NAMALWA (cell line): ENCODE results near the gene ELMOD1.
A peak's percentile ranks its signal among the peaks of the same experiment; 100 is the strongest.
"Not testable (repeated sequence)": the region's sequence is repeated elsewhere in the genome, so short reads cannot be mapped to it uniquely, and the experiment has no call there.

Experiments used
- DNase-seq: peaks from one replicate; pipeline ENCODE4 v3.0.0-alpha.2; 2015; ENCODE audit warnings: low spot score

The ELMOD1 gene

DNA sequence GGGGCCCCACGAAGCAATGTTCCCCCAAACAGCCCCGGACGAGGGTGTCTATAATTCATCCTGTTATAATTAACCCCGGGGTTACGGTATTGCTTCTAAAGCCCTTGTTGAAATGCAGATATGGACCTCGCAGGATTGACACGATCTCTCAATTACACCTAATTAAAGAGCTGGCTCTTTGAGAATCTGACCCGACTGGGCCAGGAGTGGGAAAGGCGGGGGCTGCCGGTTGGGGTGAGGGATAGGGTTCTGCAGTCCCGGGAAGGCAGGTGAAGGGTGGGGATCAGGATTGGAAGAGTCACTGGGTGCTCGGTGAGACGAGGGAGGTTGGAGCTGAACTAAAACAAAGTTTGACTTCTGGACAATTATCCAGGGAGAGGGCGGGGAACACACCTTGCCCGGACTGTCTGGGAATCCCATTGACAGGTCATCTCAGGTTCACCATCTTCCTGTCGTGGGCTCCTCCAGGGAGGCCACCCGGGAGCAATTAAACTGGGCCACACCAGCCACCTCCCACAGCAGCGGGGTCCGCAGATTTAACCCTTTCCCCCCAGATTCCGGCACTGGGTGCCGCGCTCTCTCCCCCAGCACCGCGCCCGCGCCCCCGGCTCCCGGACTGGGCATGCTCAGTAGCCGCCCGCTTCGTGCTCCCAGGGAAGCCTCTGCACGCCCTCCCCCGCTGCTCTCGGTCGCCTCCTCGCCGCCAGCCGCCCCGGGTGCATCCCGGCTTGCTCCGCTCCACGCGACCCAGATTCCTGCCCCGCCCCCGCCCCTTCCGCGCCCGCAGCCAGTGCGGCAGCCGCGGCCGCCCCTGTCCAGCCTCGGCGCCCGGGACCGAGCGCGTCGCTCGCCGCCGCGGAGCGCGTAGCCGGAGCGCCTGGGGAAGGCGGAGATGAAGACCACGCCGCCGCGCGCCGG is at the start of gene ELMOD1:
ELMOD1 (plus strand) TSS at position 688 of the 918 bp plus-strand sequence. CDS start 27,043 bp downstream, outside the sequence.
- DNase-seq = no peak

DNA sequence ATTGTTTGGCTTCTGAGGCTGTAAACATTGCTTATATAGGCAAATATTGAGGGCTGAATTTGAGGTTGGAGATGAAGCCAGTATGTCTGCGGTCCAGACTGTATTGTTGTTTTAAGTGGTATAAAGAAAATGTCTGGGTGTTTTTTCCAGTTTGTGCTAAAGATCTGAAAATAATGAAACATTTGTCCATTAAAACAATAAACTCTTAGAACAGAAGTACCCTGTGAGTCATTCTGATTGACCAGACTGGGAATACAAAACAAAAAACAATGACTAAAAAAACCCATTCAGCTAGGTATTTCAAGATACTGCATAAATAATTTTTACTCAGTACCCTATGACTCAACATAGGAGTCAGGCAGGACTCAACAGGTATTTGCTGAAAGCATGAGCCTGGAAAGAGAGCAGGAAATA is 45.8 kb upstream of the ELMOD1 start:
- no peak for DNase-seq

DNA sequence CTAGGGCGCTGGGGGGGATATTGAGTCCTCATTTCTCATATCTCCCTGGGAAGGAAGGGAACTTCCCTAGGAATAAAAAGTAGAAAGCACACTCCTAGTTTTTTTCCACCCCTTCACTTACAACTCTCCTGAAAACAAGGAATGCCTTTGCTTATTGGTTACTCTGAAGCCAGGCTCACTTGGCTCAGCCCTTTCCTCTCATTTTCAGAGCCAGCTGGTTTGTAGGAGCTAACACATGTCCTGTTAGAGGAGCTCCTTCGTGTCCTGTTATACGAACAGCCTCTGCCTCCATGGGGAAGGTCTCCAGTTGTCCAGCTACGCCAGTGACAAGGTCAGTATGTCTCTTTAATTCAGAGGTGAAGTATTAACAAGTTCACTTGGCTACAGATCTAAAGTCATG is 43.0 kb upstream of the ELMOD1 start:
- no peak for DNase-seq

DNA sequence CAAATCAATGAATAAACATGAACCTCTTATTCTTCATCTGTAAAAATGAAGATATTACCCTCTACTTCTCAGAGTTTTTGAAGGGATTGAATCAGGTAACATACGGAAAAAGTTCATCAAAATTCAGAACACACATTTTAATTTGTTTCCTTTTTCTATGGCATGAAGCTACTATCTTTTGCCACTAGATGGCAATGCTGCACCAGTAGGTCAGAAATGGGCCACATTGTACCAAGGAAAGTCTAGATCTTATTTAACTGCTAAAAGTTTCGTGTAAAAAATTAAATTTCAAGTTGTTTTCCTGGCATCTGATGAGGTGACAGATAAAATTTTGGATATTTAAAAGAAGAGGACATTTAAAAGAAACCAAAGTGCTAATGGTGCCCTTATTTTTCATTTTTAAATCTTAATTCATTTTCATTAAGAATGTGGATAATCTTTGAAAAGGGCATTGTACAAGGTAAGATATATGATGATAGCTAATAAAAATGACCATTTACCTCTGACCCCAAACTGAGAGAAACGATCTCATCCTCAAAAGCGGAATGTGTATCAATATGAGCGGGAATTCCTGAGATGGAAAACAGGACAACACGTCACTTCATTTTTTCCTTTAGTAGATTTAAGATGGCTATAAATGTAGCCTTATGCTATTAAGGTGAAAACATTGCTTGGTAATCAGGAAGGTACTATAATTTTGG is 41.5 kb upstream of the ELMOD1 start:
- peak; percentile 72 for DNase-seq

DNA sequence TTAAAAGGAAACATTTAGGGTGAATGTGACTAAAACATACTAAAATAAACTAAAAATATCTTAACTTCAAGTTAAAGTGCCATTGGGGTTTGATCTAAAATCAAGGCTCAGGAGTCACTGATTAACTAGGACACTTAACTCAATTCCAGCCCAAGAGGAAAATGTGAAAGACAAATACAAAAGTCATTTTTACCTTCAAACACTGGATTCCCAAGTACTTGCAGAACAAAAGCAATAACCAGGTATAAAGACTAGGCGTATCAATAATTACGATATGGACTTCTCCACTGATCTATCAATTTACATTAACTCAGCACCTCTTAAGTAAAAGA is 41.0 kb upstream of the ELMOD1 start:
- no peak for DNase-seq

DNA sequence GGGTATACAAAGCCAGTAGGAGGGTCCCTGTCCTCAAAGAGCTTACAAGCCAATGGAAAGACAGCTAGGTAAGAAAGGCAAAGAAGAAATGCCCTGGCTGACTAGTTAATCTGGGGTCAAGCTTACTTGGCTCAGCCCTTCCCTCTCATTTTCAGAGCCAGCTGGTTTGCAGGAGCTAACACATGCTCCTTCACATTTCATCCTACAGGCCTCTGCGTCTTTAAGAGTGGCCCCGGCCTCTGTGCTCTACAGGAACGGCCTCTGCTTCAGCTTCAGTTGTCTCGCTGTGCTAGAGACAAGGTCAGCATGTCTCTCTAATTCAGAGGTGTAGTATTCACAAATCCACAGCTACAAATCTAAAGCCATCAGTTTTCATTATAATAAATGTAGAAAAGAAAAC is 40.6 kb upstream of the ELMOD1 start:
- no peak for DNase-seq

DNA sequence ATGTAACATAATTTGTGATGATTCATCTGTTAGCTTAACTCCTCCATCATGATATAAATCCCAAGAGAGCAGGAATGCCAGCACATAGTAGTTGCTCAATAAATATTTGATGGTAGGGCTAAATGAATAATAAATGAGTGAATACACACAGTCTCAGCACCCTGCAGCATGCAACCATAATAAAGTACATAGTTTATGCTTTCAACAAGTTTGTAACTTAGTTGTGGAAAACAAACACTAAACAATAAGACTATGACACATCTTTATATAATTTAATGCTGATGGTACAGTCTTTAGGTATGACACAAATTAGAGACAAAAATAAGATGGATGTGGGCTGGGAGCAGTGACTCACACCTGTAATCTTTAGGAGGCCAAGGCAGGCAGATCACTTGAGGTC is 29.3 kb upstream of the ELMOD1 start:
- no peak for DNase-seq

DNA sequence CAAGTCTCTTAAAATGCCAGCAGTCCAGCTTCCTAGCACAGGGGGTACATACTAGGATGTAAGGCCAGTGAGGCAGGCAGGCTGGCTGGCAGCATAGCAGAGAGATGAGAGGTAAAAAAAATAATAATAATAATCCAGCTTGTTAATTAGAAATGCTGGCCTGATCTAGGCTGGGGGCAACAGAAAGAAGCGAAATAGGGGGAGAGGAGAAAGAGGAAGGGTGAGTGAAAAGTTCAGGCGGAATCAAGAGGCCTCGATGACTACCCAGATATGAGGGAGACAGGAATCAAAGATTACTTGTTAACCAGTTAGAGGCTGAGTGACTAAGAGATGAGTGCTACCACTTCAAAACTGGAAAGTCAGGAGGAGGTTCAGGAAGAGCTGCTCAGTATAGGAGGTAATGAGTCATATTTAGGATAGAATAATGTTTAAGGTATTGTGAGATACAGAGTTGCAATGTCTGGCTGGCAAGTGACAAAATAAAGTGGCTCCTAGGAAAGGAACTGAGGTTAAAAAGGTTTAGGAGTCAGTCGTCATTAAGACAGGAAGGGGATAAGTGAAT is 28.2 kb upstream of the ELMOD1 start:
- no peak for DNase-seq

DNA sequence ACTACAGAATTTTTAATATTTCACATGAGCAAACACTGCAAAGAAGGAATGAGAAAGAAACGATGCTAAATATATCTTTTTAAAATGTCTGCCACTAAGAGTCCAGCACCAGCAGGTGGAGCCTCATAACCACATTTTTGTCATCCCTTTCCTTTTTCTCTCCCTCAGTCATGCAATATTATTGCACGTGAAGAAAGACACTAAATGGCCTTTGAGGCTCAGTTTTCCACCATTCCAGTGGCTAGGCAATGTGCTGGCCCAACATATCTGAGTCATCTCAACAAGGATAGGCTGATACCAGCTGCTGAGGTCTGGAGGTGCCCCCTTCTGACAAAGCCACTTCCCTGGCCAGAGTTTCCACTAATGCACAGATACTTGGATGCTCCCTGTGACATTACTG is 27.2 kb upstream of the ELMOD1 start:
- DNase-seq = peak; percentile 81

DNA sequence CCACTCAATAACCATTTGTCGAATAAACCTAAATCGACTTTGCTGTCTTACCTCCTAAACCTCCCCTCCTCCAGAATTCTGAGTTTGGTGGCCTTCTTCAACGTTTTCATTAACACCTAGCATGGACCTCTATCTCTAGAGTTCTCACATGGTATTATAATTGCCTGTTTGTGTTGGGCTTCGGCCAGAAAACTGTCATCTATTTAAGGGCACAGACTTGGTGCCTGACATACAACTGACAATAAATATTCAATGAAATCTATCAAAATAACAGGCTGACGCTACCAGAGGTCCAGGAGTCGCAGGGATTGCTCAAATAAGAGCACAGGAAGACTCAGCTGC is 26.1 kb upstream of the ELMOD1 start:
- DNase-seq = no peak

DNA sequence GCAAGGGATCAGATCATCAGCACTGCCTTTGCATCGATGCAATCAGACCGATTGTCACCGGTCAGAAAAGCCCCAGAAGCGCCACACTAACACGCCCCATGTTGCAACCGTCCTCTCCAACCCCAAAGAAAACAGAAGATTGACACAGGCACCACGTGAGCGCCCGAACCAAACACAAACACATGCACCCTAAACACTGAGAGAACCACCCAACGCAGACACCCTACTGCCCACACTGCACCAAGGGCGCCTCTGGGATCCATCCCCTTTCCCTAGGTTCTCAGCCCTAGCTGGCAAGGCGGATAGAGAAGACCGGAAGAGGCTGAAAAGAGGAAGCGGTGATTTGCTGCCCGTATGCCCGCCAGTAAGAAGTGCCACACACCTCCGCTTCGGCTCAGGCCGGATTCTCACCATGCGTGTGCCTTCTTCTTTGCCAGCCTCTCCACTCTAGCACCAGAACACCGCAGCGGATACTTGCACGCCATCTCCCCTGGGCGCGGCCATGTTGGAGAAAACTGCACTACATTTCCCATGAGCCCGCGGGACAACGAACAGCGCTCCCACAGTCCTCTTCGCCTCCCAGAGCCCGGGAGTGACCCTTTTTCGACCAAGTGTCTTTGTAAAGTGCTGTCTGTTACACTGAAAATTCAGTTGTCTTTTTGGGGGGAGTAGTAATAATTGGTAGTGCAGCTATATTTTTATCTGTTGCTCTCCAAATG is 25.6 kb upstream of the ELMOD1 start, which contains the start of gene ALKBH8:
ALKBH8 (minus strand) TSS at position 517 of the 719 bp plus-strand sequence. CDS start 4,842 bp downstream, outside the sequence.
- DNase-seq = peak; percentile 89

DNA sequence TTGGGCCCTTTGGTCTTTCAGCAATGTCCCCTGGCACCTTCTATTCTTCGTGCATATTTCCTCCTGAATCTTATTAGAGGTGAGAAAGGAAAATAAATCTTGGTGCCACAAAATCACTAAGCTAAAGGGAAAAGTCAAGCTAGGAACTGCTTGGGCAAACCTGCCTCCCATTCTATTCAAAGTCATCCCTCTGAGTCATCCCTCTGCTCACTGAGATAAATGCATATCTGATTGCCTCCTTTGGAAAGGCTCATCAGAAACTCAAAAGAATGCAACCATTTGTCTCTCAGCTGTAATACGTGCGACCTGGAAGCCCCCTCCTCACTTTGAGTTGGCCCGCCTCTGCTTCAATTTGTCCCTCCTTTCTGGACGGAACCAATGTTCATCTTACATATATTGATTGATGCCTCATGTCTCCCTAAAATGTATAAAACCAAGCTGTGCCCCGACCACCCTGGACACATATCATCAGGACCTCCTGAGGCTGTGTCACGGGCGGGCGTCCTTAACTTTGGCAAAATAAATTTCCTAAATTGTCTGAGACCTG is 24.9 kb upstream of the ELMOD1 start:
- not testable (repeated sequence) for DNase-seq

DNA sequence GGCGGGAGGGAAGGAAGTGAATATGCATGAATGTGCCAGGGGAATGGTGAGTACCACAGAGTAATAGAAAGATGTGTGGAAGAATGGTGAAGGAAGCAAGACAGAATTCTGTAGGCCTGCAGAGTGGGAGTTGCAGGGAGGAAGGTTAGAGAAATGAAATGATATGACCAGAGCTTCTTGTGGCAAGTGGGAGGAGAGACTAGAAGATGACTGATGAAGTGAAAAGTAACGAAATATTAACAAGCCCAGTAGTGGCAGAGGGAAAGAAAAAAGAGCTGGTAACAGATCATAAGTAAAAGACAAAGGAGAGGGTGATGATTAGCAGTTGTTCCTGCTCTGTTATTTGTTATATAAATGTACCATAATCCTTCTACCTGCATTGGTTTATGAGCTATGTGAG is 24.4 kb upstream of the ELMOD1 start:
- DNase-seq = no peak

DNA sequence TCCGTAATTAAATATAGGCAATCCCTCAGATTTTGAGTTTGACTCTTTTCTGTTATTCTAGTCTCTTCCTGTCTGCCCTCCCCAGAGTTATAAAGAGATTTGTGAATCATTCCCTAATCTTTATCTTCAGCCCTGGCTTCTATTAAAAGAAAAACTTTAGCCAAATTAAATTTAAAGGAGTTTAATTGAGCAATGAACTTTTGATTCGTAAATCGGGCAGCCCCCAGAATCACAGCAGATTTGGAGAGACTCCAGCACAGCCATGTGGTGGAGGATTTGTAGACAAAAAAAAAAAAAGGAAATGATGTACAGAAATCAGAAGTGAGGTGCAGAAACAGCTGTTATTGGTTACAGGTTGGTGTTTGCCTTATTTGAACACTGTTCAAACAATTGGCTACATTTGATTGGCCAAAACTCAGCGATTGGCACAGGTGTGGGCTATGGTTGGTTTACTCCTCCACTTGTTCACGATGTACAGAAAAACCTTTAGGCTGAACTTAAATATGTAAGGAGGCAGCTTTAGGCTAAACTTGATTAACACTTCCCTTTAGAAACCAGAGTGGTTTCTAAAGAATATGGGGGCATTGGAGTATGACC is 23.1 kb upstream of the ELMOD1 start:
- DNase-seq = peak; percentile 57

DNA sequence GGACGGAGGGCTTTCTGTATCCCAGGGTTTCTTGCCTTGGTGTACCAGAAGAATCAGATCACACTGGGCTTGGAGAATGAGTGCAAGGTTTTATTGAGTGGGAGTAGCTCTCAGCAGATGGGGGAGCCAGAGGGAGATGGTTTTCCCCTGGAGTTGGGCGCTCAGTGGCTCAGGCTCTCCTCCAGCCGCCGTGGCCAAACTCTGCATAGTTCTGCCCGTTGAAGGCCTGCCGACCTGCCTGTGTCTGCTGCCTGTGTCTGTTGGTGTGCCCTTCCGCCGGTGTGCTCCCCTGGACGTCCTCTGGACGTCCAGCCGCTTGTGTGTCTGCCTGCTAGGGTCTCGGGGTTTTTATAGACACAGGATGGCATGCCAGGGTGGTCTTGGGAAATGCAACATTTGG is 20.9 kb upstream of the ELMOD1 start:
- no peak for DNase-seq

DNA sequence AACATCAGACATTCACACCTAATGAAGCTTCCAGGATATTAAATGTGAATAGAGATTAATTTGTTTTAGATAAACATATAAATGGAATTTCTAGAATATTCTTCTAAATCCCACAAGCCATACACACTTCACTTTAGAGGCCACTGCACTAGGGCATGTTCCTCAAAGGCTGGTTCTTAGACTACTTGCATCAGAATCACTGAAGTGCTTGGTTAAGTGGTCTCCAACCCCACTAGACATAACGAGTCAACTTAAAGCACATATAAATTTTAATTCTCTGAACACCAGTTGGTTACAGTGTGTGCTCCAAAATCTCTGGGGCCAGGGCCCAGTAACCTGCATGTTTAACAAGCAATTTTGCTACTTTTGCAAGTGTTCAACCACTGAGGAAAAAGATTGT is 17.5 kb upstream of the ELMOD1 start:
- no peak for DNase-seq

DNA sequence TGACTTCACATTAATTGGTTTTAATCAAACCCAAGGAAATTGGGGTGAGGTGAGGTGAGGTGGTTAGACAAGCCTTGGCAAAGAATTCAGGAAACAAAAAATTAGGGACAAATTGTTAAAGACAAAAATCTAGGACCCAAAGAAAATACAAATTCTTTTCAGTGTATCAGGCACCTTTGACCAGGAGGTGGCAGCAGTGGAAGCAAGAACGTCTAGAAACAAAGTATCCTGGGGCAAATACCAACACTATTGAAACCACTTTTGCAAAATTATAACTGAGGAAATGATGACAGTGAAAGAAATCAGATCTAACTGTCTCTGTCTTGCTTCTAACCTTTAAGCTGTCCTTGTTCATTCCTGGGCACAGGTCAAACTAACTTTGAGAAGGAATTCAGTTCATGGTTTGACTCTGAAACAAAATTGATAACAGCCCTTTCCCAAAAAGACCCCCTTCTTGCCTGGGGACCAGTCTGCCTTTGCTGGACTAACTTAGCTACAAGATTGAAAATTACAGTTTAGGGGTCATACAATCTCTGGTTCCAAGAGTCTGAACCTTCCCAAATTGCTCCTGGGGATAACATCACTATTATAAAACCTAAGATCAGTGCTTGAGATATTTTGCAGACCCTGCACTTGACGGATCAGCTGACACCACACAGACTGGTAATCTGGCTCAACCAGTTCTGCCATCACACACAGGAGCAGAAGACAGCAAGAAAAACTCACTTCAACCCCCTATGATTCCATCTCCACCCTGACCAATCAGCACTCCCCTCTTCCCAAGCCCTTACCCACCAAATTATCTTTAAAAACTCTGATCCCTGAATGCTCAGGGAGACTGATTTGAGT is 14.2 kb upstream of the ELMOD1 start:
- DNase-seq = peak; percentile 74

DNA sequence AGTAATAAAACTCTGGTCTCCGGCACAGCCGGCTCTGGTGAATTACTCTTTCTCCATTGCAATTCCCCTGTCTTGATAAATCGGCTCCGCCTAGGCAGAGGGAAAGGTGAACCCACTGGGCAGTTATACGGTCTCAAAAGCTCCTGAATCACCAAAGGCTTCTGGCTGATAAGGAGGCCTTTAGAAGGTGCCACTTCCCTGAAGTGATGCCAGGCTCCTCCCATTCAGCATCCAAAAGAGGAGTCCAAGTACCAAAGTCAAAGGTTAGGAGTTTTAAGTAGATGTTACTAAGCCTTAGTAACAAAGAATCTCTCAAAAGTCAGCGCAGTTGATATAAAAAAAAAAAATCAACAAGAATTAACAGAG is 13.6 kb upstream of the ELMOD1 start:
- no peak for DNase-seq

DNA sequence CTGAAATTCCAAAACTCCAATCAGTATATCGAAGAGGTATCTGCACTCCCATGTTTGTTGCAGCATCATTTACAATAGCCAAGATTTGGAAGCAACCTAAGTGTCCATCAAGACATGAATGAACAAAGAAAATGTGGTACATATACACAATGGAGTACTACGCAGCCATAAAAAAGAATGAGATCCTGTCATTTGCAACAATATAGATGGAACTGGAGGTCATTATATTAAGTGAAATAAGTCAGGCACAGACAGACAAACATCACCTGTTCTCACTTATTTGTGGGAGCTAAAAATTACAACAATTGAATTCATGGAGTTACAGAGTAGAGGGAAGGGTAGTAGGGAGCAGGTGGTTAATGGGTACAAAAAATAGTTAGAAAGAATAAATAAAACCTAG is 11.8 kb upstream of the ELMOD1 start:
- not testable (repeated sequence) for DNase-seq

DNA sequence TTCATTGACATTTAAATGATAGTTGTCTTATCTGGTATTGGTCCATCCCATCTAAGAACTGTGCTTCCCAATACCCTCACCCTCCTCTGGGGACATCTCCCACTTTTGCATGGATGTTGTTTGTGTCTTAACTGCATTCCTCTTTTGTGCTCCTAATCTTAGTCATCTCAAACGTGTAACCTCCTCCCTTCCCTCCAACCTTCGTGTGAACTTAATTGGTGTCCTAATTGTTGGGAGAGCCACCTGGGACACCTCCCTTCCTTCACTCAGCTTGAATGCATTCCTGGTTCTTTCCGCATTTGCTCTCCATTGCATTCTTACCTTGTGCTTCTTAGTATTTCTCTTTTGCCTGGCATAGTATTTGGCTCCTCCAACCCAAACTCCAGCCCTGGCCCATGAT is 9.8 kb upstream of the ELMOD1 start:
- no peak for DNase-seq
